ENCODE data around the gene LIX1. TPM values are rescaled to one million over a fixed set of nuclear protein-coding genes. Genes with fewer than 3 reads are reported as not detected.
"Not testable (repeated sequence)": the region's sequence is repeated elsewhere in the genome, so short reads cannot be mapped to it uniquely, and the experiment has no call there.

LIX1 gene
- not detected for polyA plus RNA-seq

DNA sequence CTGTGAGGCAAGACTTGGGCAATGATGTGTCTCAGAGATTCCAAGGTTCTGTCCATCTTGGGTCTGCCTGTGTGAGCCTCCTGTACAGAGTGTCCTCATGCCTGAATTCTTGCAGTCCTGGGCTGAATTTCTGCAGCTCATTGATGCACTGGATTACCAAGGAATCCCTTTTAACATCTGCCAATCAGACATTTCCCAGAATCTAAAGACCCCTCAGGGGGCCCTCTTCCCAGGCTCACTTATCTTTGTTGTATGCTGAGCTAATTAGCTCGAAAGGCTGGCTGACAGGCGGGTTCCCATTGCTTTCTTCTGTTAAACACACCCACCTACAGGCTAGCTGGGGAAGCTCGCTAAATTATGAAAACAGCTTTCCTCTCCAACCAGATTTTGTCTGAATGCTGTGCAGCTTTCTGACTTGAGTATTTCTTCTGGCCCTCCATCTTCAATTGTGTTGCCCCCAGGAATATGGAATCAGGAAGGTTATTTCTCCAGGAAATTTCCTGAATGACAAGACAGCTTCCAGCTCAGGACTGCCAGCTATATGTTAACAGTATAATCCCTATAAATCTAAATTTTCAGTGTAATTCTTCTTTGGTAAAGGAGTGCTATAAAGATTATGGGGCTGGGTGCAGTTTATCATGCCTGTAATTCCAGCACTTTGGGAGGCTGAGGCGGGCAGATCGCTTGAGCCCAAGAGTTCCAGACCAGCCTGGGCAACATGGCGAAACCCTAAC is at the start of gene LIX1:
LIX1 (minus strand) TSS at position 91 of the 734 bp plus-strand sequence; CDS start at position 56, 35 bp downstream.
- 50 to 53% (median 51%) methylated on average over 6 of the region's 6 CpGs for WGBS, 3 donors
- H3K27ac ChIP-seq (ENCODE audit: low read depth, low read length) = no peak within 1 kb of the TSS

DNA sequence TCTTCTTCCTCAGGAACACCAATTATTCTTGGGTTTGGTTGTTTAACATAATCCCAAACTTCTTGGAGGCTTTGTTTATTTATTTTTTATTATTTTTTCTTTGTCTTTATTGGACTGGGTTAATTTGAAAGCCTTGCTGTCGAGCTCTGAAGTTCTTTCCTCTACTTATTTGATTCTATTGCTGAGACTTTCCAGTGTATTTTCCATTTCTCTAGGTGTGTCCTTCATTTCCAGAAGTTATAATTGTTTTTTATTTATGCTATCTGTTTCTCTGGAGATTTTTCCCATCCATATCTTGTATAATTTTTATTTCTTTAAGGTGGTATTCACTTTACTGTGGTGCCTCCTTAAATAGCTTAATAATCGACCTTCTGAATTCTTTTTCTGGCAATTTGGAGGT is 49.5 kb upstream of the LIX1 start:
- H3K27ac ChIP-seq (ENCODE audit: low read depth, low read length) = no peak overlapping the region
- WGBS, 3 donors = 85 to 92% (median 89%) methylated on average over 2 of the region's 2 CpGs

DNA sequence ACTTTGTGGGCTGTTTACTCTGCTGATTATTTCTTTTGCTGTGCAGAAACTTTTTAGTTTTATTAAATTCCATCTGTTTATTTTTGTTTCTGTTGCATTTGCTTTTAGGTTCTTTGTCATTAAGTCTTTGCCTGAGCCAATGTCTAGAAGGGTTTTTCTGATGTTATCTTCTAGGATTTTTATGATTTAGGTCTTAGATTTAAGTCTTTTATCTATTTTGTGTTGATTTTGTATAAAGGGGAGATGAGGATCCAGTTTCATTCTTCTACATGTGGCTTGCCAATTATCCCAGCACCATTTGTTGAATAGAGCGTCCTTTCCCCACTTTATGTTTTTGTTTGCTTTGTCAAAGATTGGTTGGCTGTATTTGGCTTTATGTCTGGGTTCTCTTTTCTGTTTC is 47.1 kb upstream of the LIX1 start:
- not testable (repeated sequence) for H3K27ac ChIP-seq (ENCODE audit: low read depth, low read length)
- 77 to 100% (median 86%) methylated on average over 1 of the region's 1 CpG for WGBS, 3 donors

DNA sequence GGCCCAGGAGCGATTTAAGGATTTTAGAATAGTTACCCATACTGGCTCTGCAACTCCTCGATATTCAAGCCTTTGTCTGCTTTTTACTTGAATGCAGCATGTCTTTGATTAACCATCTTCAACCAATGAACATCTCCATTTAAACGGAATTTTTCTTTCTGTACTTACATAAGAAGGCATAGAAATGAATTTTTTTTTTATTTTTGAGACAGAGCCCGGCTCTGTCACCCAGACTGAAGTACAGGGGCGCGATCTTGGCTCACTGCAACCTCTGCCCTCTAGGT is 41.5 kb upstream of the LIX1 start:
- 39 to 49% (median 41%) methylated on average over 6 of the region's 6 CpGs for WGBS, 3 donors
- no peak overlapping the region for H3K27ac ChIP-seq (ENCODE audit: low read depth, low read length)

DNA sequence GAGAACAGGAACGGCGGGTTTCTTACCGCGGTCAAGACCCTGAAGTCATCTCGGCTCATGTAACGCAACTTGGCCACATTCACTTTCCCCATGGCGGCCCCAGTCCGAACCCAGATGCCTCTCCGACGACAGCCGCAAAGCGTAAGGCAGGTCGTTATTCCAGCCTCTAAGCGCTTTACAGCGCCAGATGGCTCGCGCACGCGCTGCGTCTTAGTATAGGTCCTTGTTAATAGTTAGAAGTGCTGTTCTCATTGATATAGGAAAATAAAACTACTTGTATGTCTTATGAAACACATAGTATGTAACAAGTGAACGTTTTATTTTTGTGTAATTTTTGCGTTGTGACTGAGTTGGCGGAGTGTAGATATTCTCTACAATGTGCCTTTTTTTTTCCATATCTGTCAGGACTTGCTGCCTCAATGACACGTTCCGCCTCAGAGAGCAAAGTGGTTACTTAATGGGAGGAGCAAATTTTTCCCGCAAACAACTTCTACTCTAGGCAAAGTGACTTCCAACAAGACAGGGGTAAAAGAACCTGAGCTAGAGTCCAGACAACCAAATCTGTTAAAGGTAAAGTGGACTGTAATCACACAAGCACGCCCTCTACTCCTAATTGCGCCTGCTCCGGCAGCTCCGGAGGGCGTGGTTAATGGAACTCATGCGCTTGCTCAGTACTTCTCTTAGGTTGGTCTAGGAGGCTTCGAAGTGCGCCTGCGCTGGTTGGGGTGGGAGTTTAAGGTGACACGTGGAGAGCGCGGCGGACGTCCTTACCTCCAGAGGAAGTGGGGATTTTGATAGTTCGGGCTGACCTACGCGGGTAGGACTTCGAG is 40.9 kb upstream of the LIX1 start, which contains the start of gene RIOK2:
RIOK2 (minus strand) TSS at position 148 of the 830 bp plus-strand sequence; CDS start at position 92, 56 bp downstream.
- WGBS, 3 donors = 0% methylated on average over 44 of the region's 44 CpGs
- no peak within 1 kb of the TSS for H3K27ac ChIP-seq (ENCODE audit: low read depth, low read length)

DNA sequence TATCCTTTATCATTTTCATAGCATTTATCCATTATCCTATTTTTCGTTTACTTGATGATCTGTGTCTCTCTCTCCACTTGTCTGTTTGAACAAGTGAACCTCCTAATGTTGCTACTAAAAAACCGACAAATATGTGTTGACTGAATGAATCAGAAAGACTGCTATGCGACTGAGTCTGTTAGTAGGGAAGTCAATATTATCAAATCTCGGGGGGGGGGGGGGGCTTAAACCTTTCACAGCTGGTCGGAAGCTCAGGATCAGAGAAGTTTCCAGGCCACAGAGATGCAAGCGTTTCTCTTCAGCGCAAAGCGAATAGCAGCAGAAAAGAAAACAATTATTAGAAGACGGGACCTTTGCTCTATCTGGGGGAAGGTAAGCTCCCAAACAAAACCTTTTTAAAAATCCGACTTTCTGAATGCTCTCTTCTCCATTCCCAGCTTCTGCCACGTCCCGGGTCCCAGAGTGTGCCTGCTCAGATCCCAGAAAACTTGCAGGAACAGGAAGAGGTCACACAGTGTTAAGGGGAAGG is 40.2 kb upstream of the LIX1 start:
- 0 to 2% (median 0%) methylated on average over 12 of the region's 12 CpGs for WGBS, 3 donors

DNA sequence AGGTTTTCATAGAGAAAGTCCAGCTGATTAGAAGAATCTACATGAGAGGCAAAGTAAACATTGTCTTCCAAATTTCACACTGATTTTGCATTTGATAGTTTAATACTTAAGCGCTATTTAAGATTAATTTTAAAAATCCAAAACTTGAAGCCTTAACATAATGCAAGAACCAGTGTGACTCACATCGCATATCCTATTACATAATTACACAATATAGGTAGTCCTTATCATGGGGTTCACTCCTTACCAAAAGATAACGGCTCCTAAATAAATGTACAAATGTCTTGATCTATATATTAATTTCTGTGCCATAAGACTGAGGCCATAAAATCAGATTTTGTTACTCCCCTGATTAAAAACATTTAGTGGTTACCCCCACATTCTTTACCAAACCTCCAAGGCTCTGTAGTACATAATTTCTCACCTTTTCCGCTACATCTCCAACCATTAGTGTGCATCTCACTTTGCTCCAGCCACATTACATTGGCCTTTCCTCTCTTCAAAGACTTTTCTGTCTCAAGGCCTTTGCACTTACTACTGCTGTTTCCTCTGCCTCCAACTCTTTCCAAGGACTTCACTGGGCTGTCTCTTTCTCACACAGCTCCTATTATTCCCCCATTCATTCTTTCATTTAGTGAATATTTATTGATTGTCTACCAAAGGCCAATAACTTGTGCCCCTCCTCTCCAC is 39.6 kb upstream of the LIX1 start:
- WGBS, 3 donors = 51 to 72% (median 68%) methylated on average over 4 of the region's 4 CpGs
- H3K27ac ChIP-seq (ENCODE audit: low read depth, low read length) = no peak overlapping the region

More for the DNA sequence above, 40.2 kb upstream of the LIX1 start:
- no peak overlapping the region for H3K27ac ChIP-seq (ENCODE audit: low read depth, low read length)

DNA sequence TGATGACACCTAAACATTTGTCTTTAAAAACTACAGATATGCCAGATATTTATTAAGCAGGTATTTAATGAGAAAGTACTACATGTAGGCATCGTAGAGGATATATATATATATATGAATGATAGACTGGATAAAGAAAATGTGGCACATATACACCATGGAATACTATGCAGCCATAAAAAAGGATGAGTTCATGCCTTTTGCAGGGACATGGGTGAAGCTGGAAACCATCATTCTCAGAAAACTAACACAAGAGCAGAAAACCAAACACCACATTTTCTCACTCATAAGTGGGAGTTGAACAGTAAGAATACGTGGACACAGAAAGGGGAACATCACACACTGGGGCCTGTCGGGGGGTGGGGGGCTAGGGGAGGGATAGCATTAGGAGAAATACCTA is 37.0 kb upstream of the LIX1 start:
- not testable (repeated sequence) for H3K27ac ChIP-seq (ENCODE audit: low read depth, low read length)
- WGBS, 3 donors = 67 to 100% (median 87%) methylated on average over 3 of the region's 3 CpGs

DNA sequence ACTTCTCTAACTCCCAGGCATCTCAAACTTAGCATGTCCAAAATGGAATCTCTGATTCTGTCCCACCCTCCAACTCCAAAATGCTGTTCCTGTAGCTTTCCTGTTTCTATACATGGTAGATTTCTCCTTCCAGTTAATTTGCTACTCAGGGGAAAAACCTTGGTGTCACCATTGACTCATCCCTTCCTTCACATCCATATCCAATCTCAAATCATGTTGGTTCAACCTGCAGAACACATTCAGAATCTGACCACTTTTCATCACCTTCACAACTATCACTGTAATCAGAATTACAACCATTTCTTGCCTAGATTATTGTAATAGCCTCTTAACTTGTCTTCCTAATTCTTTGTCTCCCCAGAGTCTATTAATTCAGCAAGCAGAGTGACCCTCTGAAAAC is 29.8 kb upstream of the LIX1 start:
- no peak overlapping the region for H3K27ac ChIP-seq (ENCODE audit: low read depth, low read length)

DNA sequence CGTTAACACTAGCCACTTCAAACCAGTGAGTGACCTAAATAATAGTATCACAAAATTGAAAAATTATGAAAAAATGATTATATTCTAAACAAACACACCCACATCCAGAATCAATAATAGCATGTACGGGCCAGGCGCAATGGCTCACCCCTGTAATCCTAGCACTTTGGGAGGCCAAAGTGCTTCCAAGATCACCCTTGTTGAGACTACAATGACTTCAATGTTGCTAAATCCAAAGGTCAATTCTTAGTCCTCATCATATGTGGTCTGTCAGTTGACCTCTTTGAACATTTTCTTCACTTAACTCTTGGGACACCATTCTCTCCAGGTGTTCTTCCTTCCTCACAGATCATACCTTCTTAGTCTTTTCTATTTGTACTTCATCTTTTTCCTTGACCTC is 29.3 kb upstream of the LIX1 start:
- WGBS, 3 donors = 55 to 93% (median 91%) methylated on average over 3 of the region's 3 CpGs

DNA sequence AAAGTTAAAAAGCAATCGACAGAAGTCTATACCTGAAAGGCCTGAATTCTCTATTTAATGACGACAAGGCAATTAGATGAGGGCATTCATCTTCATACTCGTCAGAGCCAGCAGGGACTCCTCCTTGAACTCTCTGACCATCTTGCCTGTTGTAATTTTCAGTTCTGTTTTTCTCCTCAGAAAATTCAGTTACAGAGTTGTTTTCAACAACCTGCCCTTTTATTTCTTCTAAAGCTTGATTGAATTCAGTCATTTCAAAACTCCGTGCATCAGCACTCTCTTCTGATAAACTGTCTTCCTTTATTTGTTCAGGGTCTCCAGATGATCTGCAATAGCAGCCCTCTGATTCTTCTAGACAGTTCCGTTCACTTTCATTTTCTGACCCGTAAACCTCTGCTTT is 25.0 kb upstream of the LIX1 start:
- no peak overlapping the region for H3K27ac ChIP-seq (ENCODE audit: low read depth, low read length)
- 53 to 74% (median 71%) methylated on average over 6 of the region's 6 CpGs for WGBS, 3 donors

More for the DNA sequence above, 29.3 kb upstream of the LIX1 start:
- no peak overlapping the region for H3K27ac ChIP-seq (ENCODE audit: low read depth, low read length)

DNA sequence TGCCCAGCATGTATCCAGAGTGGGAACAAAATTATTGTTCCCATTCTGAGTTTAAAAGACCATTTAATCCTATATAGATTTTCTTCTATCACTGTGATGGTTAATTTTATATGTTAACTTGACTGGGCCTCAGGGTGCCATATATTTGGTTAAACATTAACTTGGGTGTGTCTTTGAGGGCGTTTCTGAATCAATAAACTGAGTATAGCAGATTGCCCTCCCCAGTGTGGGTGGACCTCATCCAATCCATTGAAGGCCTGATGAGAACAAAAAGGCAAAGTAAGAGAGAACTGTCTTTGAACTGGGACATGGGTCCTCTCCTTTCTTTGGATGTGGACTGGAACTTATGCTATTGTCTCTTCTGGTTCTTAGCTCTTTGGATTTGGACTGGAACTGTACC is 23.3 kb upstream of the LIX1 start:
- no peak overlapping the region for H3K27ac ChIP-seq (ENCODE audit: low read depth, low read length)
- 14 to 62% (median 51%) methylated on average over 1 of the region's 1 CpG for WGBS, 3 donors

DNA sequence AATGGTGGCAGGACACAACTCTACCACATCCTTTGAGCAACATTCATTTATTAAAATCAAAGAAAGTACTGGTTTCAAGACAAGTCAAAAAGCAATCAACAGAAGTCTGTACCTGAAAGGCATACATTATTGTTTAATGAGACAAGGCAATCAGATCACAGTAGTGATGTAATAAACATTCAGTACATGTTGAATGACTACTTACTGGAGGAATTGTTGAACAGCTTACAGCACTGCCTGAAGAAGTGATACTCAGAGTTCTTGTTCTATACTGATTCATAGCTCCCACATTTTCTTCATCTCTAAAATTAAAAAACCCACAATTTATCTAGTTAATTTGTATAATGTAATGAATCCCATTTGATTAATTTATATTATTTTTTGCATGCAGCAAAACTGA is 22.4 kb upstream of the LIX1 start:
- no peak overlapping the region for H3K27ac ChIP-seq (ENCODE audit: low read depth, low read length)

DNA sequence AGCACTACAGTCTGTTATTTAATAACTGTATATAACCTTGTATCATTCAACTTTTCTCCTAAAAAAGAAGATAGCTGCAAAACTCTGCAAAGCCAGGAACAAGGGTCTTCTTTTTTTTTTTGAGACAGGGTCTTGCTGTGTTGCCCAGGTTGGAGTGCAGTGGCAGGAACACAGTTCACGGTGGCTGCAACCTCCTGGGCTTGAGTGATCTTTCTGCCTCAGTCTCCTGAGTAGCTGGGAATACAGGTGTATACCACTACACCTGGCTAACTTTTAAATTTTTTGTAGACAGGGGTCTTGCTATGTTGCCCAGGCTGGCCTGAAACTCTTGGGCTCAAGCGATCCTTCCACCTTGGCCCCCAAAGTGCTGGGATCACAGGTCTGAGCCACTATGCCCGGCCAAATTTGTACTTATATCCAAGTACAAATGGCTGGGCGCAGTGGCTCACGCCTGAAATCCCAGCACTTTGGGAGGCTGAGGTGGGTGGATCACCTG is 21.4 kb upstream of the LIX1 start:
- 90 to 97% (median 96%) methylated on average over 5 of the region's 5 CpGs for WGBS, 3 donors
- no peak overlapping the region for H3K27ac ChIP-seq (ENCODE audit: low read depth, low read length)

DNA sequence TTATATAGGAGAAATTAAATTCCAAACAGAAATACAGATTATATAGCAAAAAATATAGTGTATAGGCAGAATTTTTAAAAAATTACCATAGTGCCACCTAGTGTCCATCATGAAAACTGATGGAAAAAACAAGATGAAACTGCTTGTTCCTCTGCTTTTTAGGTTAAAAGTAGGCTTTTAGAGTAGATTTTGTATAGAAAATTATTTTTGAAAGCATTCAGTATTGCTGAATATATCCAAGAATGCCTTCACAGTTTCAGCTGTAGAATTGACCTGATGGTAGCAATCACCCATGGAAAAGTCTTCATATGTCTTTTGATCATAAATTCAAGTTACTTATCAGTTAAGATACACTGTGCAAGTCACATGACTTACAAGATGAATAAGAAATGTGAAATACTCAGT is 21.0 kb upstream of the LIX1 start:
- H3K27ac ChIP-seq (ENCODE audit: low read depth, low read length) = no peak overlapping the region

DNA sequence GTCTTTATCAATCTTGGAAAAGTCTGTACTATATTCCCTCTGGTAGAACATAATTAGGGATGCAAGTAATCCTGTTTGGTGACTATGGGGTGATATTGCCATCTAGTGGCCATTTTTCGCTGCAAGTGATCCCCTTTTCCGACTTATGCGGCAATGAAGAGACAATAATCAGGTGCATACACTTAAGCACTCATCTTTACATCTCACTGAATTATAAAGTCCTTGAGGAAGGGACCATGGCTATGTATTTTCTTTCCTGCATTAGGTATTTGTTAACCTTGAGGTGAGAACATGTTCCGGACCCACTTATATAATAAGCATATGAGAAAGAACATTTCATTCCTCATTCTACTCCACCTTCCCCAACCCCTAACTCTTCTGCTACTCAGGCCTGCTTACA is 19.6 kb upstream of the LIX1 start:
- 23 to 28% (median 26%) methylated on average over 4 of the region's 4 CpGs for WGBS, 3 donors
- no peak overlapping the region for H3K27ac ChIP-seq (ENCODE audit: low read depth, low read length)

DNA sequence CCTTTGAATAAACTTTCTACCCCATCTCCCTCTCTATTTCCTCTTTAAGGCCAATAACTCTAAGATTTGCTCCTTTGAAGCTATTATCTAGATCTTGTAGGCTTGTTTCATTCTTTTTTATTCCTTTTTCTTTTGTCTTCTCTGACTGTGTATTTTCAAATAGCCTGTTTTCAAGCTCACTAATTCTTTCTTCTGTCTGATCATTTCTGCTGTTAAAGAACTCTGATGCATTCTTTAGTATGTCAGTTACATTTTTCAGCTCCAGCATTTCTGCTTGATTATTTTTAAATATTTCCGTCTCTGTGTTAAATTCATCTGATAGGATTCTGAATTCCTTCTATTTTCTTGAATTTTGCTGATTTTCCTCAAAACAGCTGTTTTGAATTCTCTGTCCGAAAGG is 15.3 kb upstream of the LIX1 start:
- WGBS, 3 donors = 95 to 97% (median 96%) methylated on average over 2 of the region's 2 CpGs
- no peak overlapping the region for H3K27ac ChIP-seq (ENCODE audit: low read depth, low read length)

DNA sequence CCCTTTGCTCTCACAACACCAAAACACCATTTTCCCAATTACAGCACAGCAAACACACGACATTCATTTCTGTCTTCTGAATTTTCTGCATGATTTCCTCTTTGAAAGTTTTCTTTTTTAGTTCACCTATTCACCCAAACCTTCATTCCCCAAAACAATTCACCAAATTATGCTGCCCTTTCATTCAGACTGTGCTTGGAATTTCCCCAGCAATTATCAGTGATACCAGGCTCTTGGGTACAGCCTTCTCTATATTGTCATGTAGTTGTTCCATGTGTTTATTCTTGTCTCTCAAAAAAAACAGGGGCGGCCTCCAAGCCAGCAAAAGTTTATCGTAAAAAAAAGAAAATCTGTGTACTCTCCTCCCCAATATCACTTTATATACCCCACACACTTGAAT is 9.0 kb upstream of the LIX1 start:
- H3K27ac ChIP-seq (ENCODE audit: low read depth, low read length) = no peak overlapping the region
- 93 to 95% (median 94%) methylated on average over 3 of the region's 3 CpGs for WGBS, 3 donors

DNA sequence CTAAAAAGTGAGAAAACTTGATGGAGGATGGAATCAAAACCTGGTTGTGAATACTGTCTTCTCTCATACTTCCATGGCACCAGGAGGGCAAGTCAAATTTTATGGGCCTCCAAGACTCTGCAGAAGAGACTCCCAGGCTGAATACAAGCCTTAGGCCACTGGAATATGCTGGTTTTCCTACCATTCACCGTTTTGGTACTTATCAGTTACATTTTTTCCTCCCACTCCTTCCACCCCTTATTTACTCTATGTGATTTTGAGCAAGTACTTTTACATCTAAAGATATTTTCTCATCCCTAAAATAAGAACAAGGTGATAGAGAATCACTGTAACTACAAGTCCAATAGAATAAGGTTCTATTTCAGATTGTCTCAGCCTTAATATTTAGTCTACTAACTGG is 8.0 kb upstream of the LIX1 start:
- no peak overlapping the region for H3K27ac ChIP-seq (ENCODE audit: low read depth, low read length)
- WGBS, 3 donors = 48 to 68% (median 58%) methylated on average over 1 of the region's 1 CpG
